LoVo (cell line): ENCODE measurements around the gene SNX24.
"Not testable (repeated sequence)": the region's sequence is repeated elsewhere in the genome, so short reads cannot be mapped to it uniquely, and the experiment has no call there.

Source experiments
- DNase-seq: peaks from one replicate; pipeline ENCODE4 v3.0.0-alpha.2; 2016; ENCODE audit warnings: low spot score

Gene SNX24

DNA sequence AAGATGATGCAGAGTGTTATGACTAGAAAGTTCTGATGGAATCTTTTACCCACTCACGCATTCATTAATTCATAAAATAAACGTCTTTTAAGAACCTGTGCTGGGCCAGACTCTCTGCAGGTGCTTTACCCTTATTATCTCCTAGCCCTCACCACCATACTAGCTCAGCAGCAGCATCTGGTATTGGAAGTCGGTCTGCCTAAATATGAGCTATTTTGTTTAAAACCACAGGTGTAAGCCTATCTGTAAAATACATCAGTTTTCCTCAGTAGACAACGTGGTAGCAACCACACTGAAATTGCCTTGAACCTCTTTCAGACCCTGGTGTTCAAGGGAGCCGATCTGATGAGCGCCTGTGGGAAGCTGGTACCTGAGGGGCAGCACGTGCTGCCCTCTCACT is 121.7 kb downstream of the SNX24 start:
- DNase-seq, result no peak

GRCh38 chr5:122967625-122968024 is 122.2 kb downstream of the SNX24 start:
- no peak for DNase-seq

- not testable (repeated sequence) for DNase-seq
These were observed 122.6 kb downstream of the SNX24 start for GRCh38 chr5:122968056-122968455.

DNA sequence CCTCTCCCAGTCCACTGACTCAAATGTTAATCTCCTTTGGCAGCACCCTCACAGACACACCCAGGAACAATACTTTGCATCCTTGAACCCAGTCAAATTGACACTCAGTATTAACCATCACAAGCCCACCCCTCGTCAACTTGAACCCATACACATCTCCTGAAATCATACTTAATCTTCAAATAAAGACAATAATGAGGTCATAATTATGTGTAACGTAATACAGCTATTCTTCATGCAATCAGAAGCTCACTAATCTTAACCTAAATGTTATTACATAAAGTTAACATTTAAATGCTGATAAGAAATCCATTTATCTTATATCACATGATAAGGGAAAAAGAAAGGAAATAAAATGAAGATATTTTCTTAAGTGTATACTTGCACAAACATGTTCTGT is 125.9 kb downstream of the SNX24 start:
- DNase-seq, result no peak

GRCh38 chr5:122972877-122973276 is 127.5 kb downstream of the SNX24 start:
- DNase-seq, result no peak

- not testable (repeated sequence) for DNase-seq
These were observed 128.3 kb downstream of the SNX24 start for GRCh38 chr5:122973759-122974158.

DNA sequence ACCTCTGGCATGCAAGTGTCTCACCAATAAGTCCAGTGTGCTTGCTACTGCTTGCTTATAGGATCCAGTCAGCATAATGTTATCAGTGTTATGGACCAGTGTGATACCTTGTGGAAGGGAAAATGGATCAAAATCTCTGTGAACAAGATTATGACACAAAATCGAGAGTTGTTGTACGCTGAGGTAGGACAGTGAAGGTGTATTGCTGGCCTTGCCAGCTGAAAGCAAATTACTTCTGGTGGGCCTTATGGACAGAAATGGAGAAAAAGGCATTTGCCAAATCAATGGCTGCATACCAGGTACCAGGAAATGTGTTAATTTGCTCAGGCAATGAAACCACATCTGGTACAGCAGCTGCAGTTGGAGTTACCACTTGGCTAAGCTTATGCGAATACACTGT is 128.8 kb downstream of the SNX24 start:
- not testable (repeated sequence) for DNase-seq

GRCh38 chr5:122977319-122977718 is 131.9 kb downstream of the SNX24 start:
- DNase-seq, result no peak

GRCh38 chr5:122978068-122978467 is 132.7 kb downstream of the SNX24 start:
- DNase-seq, result no peak

GRCh38 chr5:122978644-122979297 is 133.4 kb downstream of the SNX24 start:
- no peak for DNase-seq

GRCh38 chr5:122981846-122982245 is 136.4 kb downstream of the SNX24 start:
- DNase-seq, result no peak

- DNase-seq, result no peak
These were observed 137.0 kb downstream of the SNX24 start for GRCh38 chr5:122982376-122982775.

DNA sequence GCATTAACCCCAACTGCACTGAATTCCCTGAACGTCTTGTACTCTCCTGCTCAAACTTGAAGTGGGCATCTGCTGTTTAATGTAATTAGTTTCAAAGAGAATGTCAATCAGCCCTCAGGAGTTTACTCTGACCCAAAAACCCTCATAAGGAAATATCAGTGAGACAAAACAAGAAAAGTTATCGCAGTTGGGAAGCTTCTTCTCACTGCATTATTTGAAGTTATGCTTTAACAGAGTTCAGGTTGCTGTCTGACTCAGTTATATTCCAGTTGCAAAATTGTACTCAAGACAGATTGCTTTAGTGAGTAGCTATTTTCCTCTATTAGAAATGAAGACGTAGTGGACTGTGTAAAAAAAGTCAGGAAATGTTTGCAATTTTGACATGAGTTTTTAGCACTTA is 139.0 kb downstream of the SNX24 start:
- DNase-seq, result no peak

GRCh38 chr5:122985006-122985700 is 139.7 kb downstream of the SNX24 start:
- DNase-seq, result no peak

- DNase-seq, result no peak
These were observed 140.7 kb downstream of the SNX24 start for GRCh38 chr5:122985954-122986721.

- no peak for DNase-seq
These were observed 150.7 kb downstream of the SNX24 start for GRCh38 chr5:122996091-122996490.

- DNase-seq, result no peak
These were observed 151.9 kb downstream of the SNX24 start for GRCh38 chr5:122997294-122997693.

DNA sequence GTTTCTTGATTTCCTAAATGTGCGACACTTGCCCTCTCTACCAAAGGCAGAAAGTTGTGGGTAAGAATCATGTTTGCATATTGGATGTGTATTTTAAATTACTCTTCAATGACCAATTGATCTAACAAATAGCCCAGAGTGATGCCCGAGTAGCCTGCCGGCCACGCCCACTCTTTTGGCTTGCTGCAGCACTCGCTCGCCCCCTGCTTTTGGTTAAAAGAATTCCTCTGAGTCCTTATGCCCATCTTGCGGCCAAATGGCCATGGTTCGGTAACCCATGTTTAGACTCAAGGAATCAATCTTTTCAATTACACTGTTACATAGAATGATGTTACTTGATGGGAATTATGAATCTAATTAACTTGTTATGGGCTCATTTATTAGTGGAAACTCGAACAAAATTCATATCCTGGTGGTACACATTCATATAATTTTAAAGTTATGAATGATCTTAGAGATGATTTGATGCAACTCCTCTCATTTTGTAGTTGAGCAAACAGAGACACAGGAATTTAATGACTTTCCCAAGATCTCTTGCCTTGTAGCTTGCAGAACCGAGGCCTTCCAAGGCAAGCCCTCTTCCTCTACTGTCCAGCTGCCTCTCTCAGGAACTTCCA is 154.6 kb downstream of the SNX24 start:
- no peak for DNase-seq

GRCh38 chr5:123000731-123001130 is 155.3 kb downstream of the SNX24 start:
- DNase-seq, result no peak

DNA sequence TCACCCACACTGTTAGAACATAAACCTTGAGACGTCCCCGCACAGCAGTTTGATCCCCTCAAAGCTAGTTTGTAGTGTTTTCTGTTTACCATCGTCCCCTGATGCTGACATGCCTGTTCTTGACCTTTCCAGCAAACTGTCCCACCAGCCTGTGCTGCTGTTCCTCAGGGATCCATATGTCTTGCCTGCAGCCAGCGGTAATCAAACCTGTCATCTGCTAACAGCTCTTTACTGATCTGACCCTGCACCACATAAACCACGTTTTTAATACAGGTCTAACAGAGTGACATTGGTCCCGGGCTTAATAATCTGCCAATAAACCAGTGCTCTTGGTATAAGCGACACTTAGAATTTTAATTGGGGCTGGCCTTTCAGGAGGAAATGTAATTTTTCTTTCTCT is 156.4 kb downstream of the SNX24 start:
- no peak for DNase-seq

DNA sequence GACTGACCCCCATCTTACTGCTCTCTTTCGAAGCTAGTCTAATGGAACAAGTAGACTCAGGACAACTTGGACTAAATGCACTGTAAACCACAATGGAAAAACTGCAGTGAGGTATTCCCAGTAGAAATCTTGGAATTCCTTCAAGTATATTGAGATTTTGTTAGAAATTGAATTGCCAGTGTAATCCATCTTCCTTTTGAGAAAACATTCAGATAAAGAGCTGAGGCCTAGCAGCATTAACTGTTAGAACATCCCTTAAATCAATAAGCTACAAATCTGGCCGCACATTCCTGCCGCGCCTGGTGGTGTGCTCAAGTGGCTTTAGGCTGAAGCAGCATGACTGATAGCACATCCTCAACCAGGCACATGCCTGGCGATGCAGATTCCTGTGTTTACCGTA is 161.8 kb downstream of the SNX24 start:
- DNase-seq, result no peak

- DNase-seq, result no peak
These were observed 162.3 kb downstream of the SNX24 start for GRCh38 chr5:123007754-123008153.

DNA sequence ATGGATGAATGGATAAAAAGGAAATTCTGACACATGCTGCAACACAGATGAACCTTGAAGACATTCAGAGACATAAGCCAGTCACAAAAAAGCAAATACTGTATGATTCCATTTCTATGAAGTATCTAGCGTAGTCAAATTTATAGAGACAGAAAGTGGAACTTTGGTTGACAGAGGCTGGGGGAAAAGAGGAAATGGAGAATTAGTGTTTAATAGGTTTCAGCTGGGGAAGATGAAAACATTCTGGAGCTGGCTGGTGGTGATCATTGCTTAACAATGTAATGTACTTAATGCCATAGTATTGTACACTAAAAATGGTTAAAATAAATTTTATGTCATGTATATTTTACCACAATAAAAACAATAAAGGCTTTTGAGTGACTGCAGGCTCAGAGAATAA is 166.9 kb downstream of the SNX24 start:
- no peak for DNase-seq
